Neural cell (in vitro differentiated cells): ENCODE results near the gene QPCT. TPM values are rescaled to one million over a fixed set of nuclear protein-coding genes. Genes with fewer than 3 reads are reported as not detected.

Experiments used
- H2AFZ ChIP-seq: fragments of 200-600, 300-800 bp; sonication (generic), shearing (Covaris generic); 2 replicates; pipeline ENCODE4 v1.6.0; 2014; ENCODE audit warnings: low read depth, mild to moderate bottlenecking, antibody characterized with exemption, low read length, moderate library complexity
- H3F3A ChIP-seq: fragments of 200-600 bp; shearing (Covaris generic); 2 replicates; pipeline ENCODE4 v1.6.1; 2016; ENCODE audit warnings: mild to moderate bottlenecking, moderate library complexity, mixed read lengths, antibody characterized with exemption, low read length; ENCODE audit not compliant: insufficient read depth, poor library complexity, severe bottlenecking
- H3K27ac ChIP-seq: fragments of 200-600, 300-800 bp; sonication (generic), shearing (Covaris generic); 2 replicates; pipeline ENCODE4 v1.5.1; 2014; ENCODE audit warnings: mild to moderate bottlenecking, low read length, moderate library complexity
- H3K27me3 ChIP-seq: fragments of 300-800, 200-600 bp; sonication (generic), shearing (Covaris generic); 2 replicates; pipeline ENCODE4 v1.6.0; 2014; ENCODE audit warnings: mild to moderate bottlenecking, low read depth, low read length, moderate library complexity; ENCODE audit not compliant: insufficient read depth
- H3K36me3 ChIP-seq: fragments of 300-800, 200-600 bp; sonication (generic), shearing (Covaris generic); 2 replicates; pipeline ENCODE4 v1.5.1; 2014; ENCODE audit warnings: mild to moderate bottlenecking, antibody characterized with exemption, low read length, moderate library complexity; ENCODE audit not compliant: insufficient read depth
- H3K4me2 ChIP-seq: fragments of 300-800, 200-600 bp; sonication (generic), shearing (Covaris generic); 2 replicates; pipeline ENCODE4 v1.6.0; 2014; ENCODE audit warnings: mild to moderate bottlenecking, low read length
- H3K4me3 ChIP-seq: fragments of 300-800, 200-600 bp; sonication (generic), shearing (Covaris generic); 2 replicates; pipeline ENCODE4 v1.5.1; 2014; ENCODE audit warnings: mild to moderate bottlenecking, low read length, moderate library complexity
- H3K79me2 ChIP-seq: fragments of 200-600 bp; shearing (Covaris generic); replicated peaks from 2 replicates; pipeline ENCODE4 v1.6.0; 2014; ENCODE audit warnings: mild to moderate bottlenecking, low read length, moderate library complexity; ENCODE audit not compliant: insufficient read depth
- H3K9ac ChIP-seq: fragments of 300-800, 200-600 bp; sonication (generic), shearing (Covaris generic); 2 replicates; pipeline ENCODE4 v1.6.1; 2016; ENCODE audit warnings: mild to moderate bottlenecking, low read length, mixed read lengths
- H3K9me2 ChIP-seq: fragments of 200-600 bp; shearing (Covaris generic); 2 replicates; pipeline ENCODE4 v1.6.1; 2016; ENCODE audit warnings: mild to moderate bottlenecking, low read length, mixed read lengths; ENCODE audit not compliant: insufficient read depth
- H3K9me3 ChIP-seq: fragments of 200-600, 300-800 bp; sonication (generic), shearing (Covaris generic); 2 replicates; pipeline ENCODE4 v1.6.1; 2016; ENCODE audit warnings: mild to moderate bottlenecking, mixed run types, low read length, moderate library complexity, mixed read lengths
- H4K20me1 ChIP-seq: fragments of 200-600 bp; shearing (Covaris generic); 2 replicates; pipeline ENCODE4 v1.6.1; 2016; ENCODE audit warnings: mild to moderate bottlenecking, mixed run types; ENCODE audit not compliant: insufficient read depth
- EP300 ChIP-seq: fragments of 450-650 bp; conservative IDR thresholded peaks from 2 replicates; pipeline ENCODE4 v1.6.1; 2014; ENCODE audit warnings: antibody characterized with exemption, mild to moderate bottlenecking, moderate library complexity; ENCODE audit not compliant: poor library complexity, severe bottlenecking
- EZH2 ChIP-seq: fragments of 200-600, 300-800 bp; shearing (Covaris generic), sonication (generic); IDR thresholded peaks from 2 replicates; pipeline ENCODE4 v1.6.1; 2014; ENCODE audit warnings: antibody characterized with exemption, low read length, borderline replicate concordance, mild to moderate bottlenecking; ENCODE audit not compliant: insufficient read depth, poor library complexity, severe bottlenecking
- MXI1 ChIP-seq: fragments of 450-650 bp; conservative IDR thresholded peaks from 2 replicates; pipeline ENCODE4 v1.6.1; 2014; ENCODE audit warnings: antibody characterized with exemption, mild to moderate bottlenecking; ENCODE audit not compliant: poor library complexity, severe bottlenecking
- POLR2AphosphoS5 ChIP-seq: IDR thresholded peaks from 2 replicates; pipeline ENCODE4 v1.6.1; 2012
- RAD21 ChIP-seq: fragments of 450-650 bp; conservative IDR thresholded peaks from 2 replicates; pipeline ENCODE4 v1.6.1; 2014; ENCODE audit warnings: antibody characterized with exemption, mild to moderate bottlenecking, moderate library complexity
- SMC3 ChIP-seq: fragments of 450-650 bp; conservative IDR thresholded peaks from 2 replicates; pipeline ENCODE4 v1.6.1; 2014; ENCODE audit warnings: antibody characterized with exemption, mild to moderate bottlenecking, moderate library complexity; ENCODE audit not compliant: poor library complexity
- TAF1 ChIP-seq: IDR thresholded peaks from 2 replicates; pipeline ENCODE4 v1.6.1; 2012; ENCODE audit warnings: low read depth
- polyA plus RNA-seq: library from polyadenylated mRNA; depleted of rRNA; stranded (reverse); fragments of >200 nt; gene quantifications from 2 replicates; pipeline ENCODE4 v1.2.3, GENCODE V29; 2014
- TF ChIP-seq, protein P1 (sequence below): IDR thresholded peaks from 2 replicates; pipeline ENCODE4 v1.6.1; 2012; ENCODE audit warnings: borderline replicate concordance
- TF ChIP-seq, protein P2 (sequence below): fragments of 450-650 bp; IDR thresholded peaks from 2 replicates; pipeline ENCODE4 v1.5.1; 2014; ENCODE audit warnings: antibody characterized with exemption, mild to moderate bottlenecking, moderate library complexity; ENCODE audit not compliant: poor library complexity, severe bottlenecking

Gene QPCT
- polyA plus RNA-seq, 1 donor from 2014 or later: 2.3 TPM

DNA sequence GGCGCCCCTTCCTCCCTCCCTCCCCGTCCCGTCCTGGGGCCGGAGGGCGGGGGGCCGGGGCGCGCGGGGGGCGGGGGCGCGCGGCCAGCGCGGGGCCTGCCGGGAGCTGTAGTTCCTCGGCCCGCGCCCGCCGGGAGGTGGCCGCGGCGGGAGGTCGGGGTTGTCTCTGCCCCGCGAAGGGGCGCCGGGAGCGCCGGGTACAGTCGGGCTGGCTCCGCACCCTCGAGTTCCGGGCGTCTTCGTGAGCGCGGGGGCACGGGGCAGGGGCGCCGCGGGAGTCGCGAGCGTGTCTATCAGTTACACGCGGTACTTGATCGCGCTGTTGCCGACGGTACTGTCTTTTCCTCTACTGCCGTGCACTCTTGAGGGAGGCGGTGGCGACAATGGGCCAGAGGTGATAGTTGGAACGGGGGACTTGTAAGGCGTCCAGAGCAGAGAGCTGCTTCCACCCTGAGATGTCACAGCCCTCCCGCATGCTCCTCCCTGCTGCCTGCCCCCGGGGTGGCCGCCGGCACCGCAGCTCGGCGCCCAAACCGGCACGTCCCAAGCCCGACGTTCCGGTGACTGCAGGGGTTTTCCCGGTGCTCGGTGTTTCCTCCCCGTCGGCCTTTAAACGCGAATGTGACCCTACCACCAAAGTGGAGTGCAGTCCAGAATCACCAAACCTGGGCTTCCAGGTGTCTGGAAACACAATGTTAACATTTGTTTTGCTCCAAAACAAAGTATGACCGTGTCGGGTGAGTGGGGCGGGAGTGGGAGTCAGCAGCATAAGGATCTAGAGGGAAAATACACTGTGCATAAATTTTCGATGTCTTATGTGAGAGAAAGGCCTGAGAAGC is 19.4 kb upstream of the QPCT start, which contains the start of gene PRKD3:
PRKD3 (minus strand) TSS at position 48 of the 839 bp plus-strand sequence. CDS start 8,309 bp downstream, outside the sequence.
- Histone ChIP-seq H3K4me2 (peak within 1 kb of the TSS; percentile 13), H4K20me1 (no peaks in the 10 kb centered on the region), H3K9me2 (no peaks in the 10 kb centered on the region), H3K27me3 (peaks cover 31% of the 10 kb centered on the region), H3K9ac (peak within 1 kb of the TSS; percentile 43), H2AFZ (peak within 1 kb of the TSS; percentile 19), H3K4me3 (peak within 1 kb of the TSS; percentile 79), H3K36me3 (no peaks in the 10 kb centered on the region), H3F3A (no peaks in the 10 kb centered on the region), H3K9me3 (no peaks in the 10 kb centered on the region), H3K79me2 (peaks cover 27% of the 10 kb centered on the region), H3K27ac (no peak within 1 kb of the TSS)
- TF ChIP-seq MXI1 (peak; percentile 50), TAF1 (no peak), SMC3 (no peak)

DNA sequence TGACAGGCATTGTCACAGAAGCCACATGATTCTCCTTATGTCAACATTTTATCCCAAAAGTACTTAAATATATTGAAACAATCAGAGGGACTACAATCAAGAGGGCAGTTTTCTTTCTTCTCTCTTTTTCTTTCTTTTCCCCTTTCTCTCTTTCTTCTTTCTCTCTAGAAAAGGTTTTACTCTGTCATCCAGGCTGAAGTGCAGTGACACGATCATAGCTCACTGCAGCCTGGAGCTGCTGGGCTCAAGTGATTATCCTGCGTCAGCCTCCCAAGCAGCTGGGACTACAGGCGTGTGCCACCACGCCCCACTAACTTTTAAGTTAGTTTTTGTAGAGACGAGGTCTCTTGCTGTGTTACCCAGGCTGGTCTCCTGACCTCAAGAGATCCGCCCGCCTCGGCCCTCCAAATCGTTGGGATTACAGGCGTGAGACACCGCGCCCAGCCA is 18.8 kb upstream of the QPCT start:
- TF ChIP-seq TAF1 (no peak), EZH2 (no peak), RAD21 (no peak), SMC3 (no peak), EP300 (no peak), POLR2AphosphoS5 (no peak), MXI1 (no peak)
- TF ChIP-seq, protein P1, sequence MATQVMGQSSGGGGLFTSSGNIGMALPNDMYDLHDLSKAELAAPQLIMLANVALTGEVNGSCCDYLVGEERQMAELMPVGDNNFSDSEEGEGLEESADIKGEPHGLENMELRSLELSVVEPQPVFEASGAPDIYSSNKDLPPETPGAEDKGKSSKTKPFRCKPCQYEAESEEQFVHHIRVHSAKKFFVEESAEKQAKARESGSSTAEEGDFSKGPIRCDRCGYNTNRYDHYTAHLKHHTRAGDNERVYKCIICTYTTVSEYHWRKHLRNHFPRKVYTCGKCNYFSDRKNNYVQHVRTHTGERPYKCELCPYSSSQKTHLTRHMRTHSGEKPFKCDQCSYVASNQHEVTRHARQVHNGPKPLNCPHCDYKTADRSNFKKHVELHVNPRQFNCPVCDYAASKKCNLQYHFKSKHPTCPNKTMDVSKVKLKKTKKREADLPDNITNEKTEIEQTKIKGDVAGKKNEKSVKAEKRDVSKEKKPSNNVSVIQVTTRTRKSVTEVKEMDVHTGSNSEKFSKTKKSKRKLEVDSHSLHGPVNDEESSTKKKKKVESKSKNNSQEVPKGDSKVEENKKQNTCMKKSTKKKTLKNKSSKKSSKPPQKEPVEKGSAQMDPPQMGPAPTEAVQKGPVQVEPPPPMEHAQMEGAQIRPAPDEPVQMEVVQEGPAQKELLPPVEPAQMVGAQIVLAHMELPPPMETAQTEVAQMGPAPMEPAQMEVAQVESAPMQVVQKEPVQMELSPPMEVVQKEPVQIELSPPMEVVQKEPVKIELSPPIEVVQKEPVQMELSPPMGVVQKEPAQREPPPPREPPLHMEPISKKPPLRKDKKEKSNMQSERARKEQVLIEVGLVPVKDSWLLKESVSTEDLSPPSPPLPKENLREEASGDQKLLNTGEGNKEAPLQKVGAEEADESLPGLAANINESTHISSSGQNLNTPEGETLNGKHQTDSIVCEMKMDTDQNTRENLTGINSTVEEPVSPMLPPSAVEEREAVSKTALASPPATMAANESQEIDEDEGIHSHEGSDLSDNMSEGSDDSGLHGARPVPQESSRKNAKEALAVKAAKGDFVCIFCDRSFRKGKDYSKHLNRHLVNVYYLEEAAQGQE: no peak
- TF ChIP-seq, protein P2, sequence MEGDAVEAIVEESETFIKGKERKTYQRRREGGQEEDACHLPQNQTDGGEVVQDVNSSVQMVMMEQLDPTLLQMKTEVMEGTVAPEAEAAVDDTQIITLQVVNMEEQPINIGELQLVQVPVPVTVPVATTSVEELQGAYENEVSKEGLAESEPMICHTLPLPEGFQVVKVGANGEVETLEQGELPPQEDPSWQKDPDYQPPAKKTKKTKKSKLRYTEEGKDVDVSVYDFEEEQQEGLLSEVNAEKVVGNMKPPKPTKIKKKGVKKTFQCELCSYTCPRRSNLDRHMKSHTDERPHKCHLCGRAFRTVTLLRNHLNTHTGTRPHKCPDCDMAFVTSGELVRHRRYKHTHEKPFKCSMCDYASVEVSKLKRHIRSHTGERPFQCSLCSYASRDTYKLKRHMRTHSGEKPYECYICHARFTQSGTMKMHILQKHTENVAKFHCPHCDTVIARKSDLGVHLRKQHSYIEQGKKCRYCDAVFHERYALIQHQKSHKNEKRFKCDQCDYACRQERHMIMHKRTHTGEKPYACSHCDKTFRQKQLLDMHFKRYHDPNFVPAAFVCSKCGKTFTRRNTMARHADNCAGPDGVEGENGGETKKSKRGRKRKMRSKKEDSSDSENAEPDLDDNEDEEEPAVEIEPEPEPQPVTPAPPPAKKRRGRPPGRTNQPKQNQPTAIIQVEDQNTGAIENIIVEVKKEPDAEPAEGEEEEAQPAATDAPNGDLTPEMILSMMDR: no peak
- Histone ChIP-seq H3K36me3 (no peaks in the 10 kb centered on the region), H3K79me2 (peaks cover 24% of the 10 kb centered on the region), H3F3A (no peaks in the 10 kb centered on the region), H4K20me1 (no peaks in the 10 kb centered on the region), H3K27ac (no peak overlapping the region), H2AFZ (no peak overlapping the region), H3K9me3 (no peaks in the 10 kb centered on the region), H3K4me2 (no peak overlapping the region), H3K27me3 (peaks cover 31% of the 10 kb centered on the region), H3K9ac (no peak overlapping the region), H3K4me3 (peak overlapping the region; percentile 79), H3K9me2 (no peaks in the 10 kb centered on the region)
